Adrenal gland (tissue), 5 donors: ENCODE measurements around the gene MTARC1.

Source experiments
- CTCF ChIP-seq, 6 experiments: fragments of 450-650 bp in 4 of 6; fragments of 200-600 bp in 2 of 6; sonication (generic) in 1 of 6; IDR thresholded peaks; 1 replicate in 5 of 6; 2 replicates in 1 of 6; pipeline versions ENCODE4 v1.5.1 to v1.8.0; 2016 to 2021; ENCODE audit warnings: antibody characterized with exemption in 6 of 6, mild to moderate bottlenecking in 2 of 6, moderate library complexity in 1 of 6
- POLR2A ChIP-seq, 2 donors: fragments of 450-650 bp; IDR thresholded peaks; one replicate each; pipeline ENCODE4 v1.6.1; 2017; ENCODE audit warnings: antibody characterized with exemption in 2 of 2, mild to moderate bottlenecking in 2 of 2, moderate library complexity in 1 of 2
- donor health status: DM: no; HTN: no; CAD: no.

- TF ChIP-seq POLR2A (IDR thresholded peaks at IDR 0.05) (no peak), CTCF (IDR thresholded peaks at IDR 0.05) (no peak)
Measured at GRCh38 chr1:220796530-220796929, 9.8 kb downstream of the MTARC1 start.
